Activated CD4-positive, alpha-beta T cell treated with anti-CD3 and anti-CD28 coated beads for 1 hour (primary cell): ENCODE results near the gene DLAT.
"Not testable (repeated sequence)": the region's sequence is repeated elsewhere in the genome, so short reads cannot be mapped to it uniquely, and the experiment has no call there.

Experiments used
- DNase-seq: peaks from one replicate; pipeline ENCODE4 v3.0.0-alpha.2; 2020

Gene DLAT

GRCh38 chr11:112005422-112006094, 19.6 kb upstream of the DLAT start:
- no peak for DNase-seq

- DNase-seq = not testable (repeated sequence)
Observed at GRCh38 chr11:112006095-112006441, 19.1 kb upstream of the DLAT start.

- not testable (repeated sequence) for DNase-seq
Observed at GRCh38 chr11:112011451-112011850, 13.8 kb upstream of the DLAT start.

GRCh38 chr11:112012874-112013273, 12.3 kb upstream of the DLAT start:
- DNase-seq = no peak

GRCh38 chr11:112013497-112014164, 11.6 kb upstream of the DLAT start:
- DNase-seq = no peak

GRCh38 chr11:112016088-112016764, 9.0 kb upstream of the DLAT start:
- DNase-seq = no peak

GRCh38 chr11:112016765-112017376, 8.3 kb upstream of the DLAT start:
- no peak for DNase-seq

GRCh38 chr11:112017538-112017937, 7.7 kb upstream of the DLAT start:
- no peak for DNase-seq

GRCh38 chr11:112019066-112019465, 6.1 kb upstream of the DLAT start:
- no peak for DNase-seq

GRCh38 chr11:112023104-112023503, 2.1 kb upstream of the DLAT start:
- DNase-seq = no peak

GRCh38 chr11:112024178-112024772, 933 bp upstream of the DLAT start:
- DNase-seq = no peak

GRCh38 chr11:112025707-112026106, 499 bp downstream of the DLAT start:
- no peak for DNase-seq

- not testable (repeated sequence) for DNase-seq
Observed at GRCh38 chr11:112026784-112027410, 1.7 kb downstream of the DLAT start.

- no peak for DNase-seq
Observed at GRCh38 chr11:112029460-112029859, 4.3 kb downstream of the DLAT start.

GRCh38 chr11:112033902-112034301, 8.7 kb downstream of the DLAT start:
- DNase-seq = no peak

GRCh38 chr11:112037527-112037926, 12.3 kb downstream of the DLAT start:
- DNase-seq = no peak

GRCh38 chr11:112042161-112042960, 17.2 kb downstream of the DLAT start:
- DNase-seq = no peak

GRCh38 chr11:112042961-112043304, 17.7 kb downstream of the DLAT start:
- no peak for DNase-seq

GRCh38 chr11:112044961-112045360, 19.8 kb downstream of the DLAT start:
- DNase-seq = no peak

- not testable (repeated sequence) for DNase-seq
Observed at GRCh38 chr11:112046647-112047046, 21.4 kb downstream of the DLAT start.

- DNase-seq = not testable (repeated sequence)
Observed at GRCh38 chr11:112048256-112048655, 23.0 kb downstream of the DLAT start.

GRCh38 chr11:112049777-112050176, 24.6 kb downstream of the DLAT start:
- no peak for DNase-seq
